Measurements from ENCODE around the gene KLK14. TPM values are rescaled to one million over a fixed set of nuclear protein-coding genes. Genes with fewer than 3 reads are reported as not detected.

Gene KLK14
- total RNA-seq, 1 donor from 2014 or later: not detected

- no peaks in the 10 kb centered on the region for H3K27me3 ChIP-seq
- H3K27ac ChIP-seq: peak overlapping the region in 1 of 2 donors; percentile 27
Measured at GRCh38 chr19:51127032-51127431, 44.3 kb upstream of the KLK14 start.

GRCh38 chr19:51125421-51126075, 42.9 kb upstream of the KLK14 start:
- no peaks in the 10 kb centered on the region for H3K9me3 ChIP-seq
- intact Hi-C loops (cut with DNase I): no loop called here
- TF ChIP-seq CTCF (IDR thresholded peaks at IDR 0.05): no peak
- peak in 1 of 2 donors; percentile 61 for DNase-seq (ENCODE audit: low spot score in 2 of 2)
- no peaks in the 10 kb centered on the region for H3K27me3 ChIP-seq
- H3K4me3 ChIP-seq: peak overlapping the region in 1 of 2 donors; percentile 15
- no peaks in the 10 kb centered on the region for H3K36me3 ChIP-seq
- H3K4me1 ChIP-seq: no peaks in the 10 kb centered on the region
- peak overlapping the region in 1 of 2 donors; percentile 42 for H3K27ac ChIP-seq

More at GRCh38 chr19:51127032-51127431, 44.3 kb upstream of the KLK14 start:
- DNase-seq (ENCODE audit: low spot score in 2 of 2): no peak
- TF ChIP-seq CTCF (IDR thresholded peaks at IDR 0.05): no peak
- no peaks in the 10 kb centered on the region for H3K9me3 ChIP-seq
- H3K36me3 ChIP-seq: no peaks in the 10 kb centered on the region
- no peaks in the 10 kb centered on the region for H3K4me1 ChIP-seq
- peak overlapping the region in 1 of 2 donors; percentile 22 for H3K4me3 ChIP-seq
- intact Hi-C loops (cut with DNase I): no loop called here

GRCh38 chr19:51124729-51125128, 42.0 kb upstream of the KLK14 start, which contains the start of gene SIGLEC9:
TSS of gene SIGLEC9 (plus strand) at chr19:51124906. CDS start at chr19:51124975, 69 bp downstream.
- H3K9me3 ChIP-seq: no peaks in the 10 kb centered on the region
- no peak for TF ChIP-seq CTCF (IDR thresholded peaks at IDR 0.05)
- H3K36me3 ChIP-seq: no peaks in the 10 kb centered on the region
- H3K4me3 ChIP-seq: peak within 1 kb of the TSS in 1 of 2 donors; percentile 15
- H3K27me3 ChIP-seq: no peaks in the 10 kb centered on the region
- peak within 1 kb of the TSS in 1 of 2 donors; percentile 53 for H3K27ac ChIP-seq
- intact Hi-C loops (cut with DNase I): no loop called here
- no peak for DNase-seq (ENCODE audit: low spot score in 2 of 2)
- no peaks in the 10 kb centered on the region for H3K4me1 ChIP-seq

- DNase-seq (ENCODE audit: low spot score in 2 of 2): no peak
- no peaks in the 10 kb centered on the region for H3K27me3 ChIP-seq
- H3K27ac ChIP-seq: peak overlapping the region in 1 of 2 donors; percentile 53
- intact Hi-C loops (cut with DNase I): no loop called here
- H3K9me3 ChIP-seq: no peaks in the 10 kb centered on the region
- H3K4me3 ChIP-seq: no peak overlapping the region
- TF ChIP-seq CTCF (IDR thresholded peaks at IDR 0.05): no peak
- no peaks in the 10 kb centered on the region for H3K36me3 ChIP-seq
- no peaks in the 10 kb centered on the region for H3K4me1 ChIP-seq
Measured at GRCh38 chr19:51124216-51124615, 41.5 kb upstream of the KLK14 start.

GRCh38 chr19:51123802-51124201, 41.1 kb upstream of the KLK14 start:
- Histone ChIP-seq H3K9me3 (no peaks in the 10 kb centered on the region), H3K27me3 (no peaks in the 10 kb centered on the region), H3K36me3 (no peaks in the 10 kb centered on the region), H3K4me3 (no peak overlapping the region), H3K27ac (peak overlapping the region in 1 of 2 donors; percentile 53), H3K4me1 (no peaks in the 10 kb centered on the region)
- intact Hi-C loops (cut with DNase I): no loop called here
- TF ChIP-seq CTCF (IDR thresholded peaks at IDR 0.05): no peak
- no peak for DNase-seq (ENCODE audit: low spot score in 2 of 2)

All from ascending aorta (tissue), 2 donors.